Hepatocyte (in vitro differentiated cells): ENCODE measurements around the gene METTL23.

ENCODE experiments used
- EZH2 ChIP-seq: fragments of 200-600 bp; sonication (generic); IDR thresholded peaks from 2 replicates; pipeline ENCODE4 v1.6.1; 2016; ENCODE audit warnings: antibody characterized with exemption, mild to moderate bottlenecking, borderline replicate concordance
- EZH2phosphoT487 ChIP-seq: fragments of 200-600 bp; sonication (generic); IDR thresholded peaks from one replicate; pipeline ENCODE4 v1.6.1; 2018; ENCODE audit warnings: antibody characterized with exemption, mild to moderate bottlenecking, low read depth, moderate library complexity; ENCODE audit not compliant: unreplicated experiment, severe bottlenecking
- TF ChIP-seq, protein P1 (sequence below): fragments of 200-600 bp; sonication (generic); IDR thresholded peaks from 2 replicates; pipeline ENCODE4 v1.5.1; 2016; ENCODE audit warnings: antibody characterized with exemption, mild to moderate bottlenecking; ENCODE audit not compliant: poor library complexity

DNA sequence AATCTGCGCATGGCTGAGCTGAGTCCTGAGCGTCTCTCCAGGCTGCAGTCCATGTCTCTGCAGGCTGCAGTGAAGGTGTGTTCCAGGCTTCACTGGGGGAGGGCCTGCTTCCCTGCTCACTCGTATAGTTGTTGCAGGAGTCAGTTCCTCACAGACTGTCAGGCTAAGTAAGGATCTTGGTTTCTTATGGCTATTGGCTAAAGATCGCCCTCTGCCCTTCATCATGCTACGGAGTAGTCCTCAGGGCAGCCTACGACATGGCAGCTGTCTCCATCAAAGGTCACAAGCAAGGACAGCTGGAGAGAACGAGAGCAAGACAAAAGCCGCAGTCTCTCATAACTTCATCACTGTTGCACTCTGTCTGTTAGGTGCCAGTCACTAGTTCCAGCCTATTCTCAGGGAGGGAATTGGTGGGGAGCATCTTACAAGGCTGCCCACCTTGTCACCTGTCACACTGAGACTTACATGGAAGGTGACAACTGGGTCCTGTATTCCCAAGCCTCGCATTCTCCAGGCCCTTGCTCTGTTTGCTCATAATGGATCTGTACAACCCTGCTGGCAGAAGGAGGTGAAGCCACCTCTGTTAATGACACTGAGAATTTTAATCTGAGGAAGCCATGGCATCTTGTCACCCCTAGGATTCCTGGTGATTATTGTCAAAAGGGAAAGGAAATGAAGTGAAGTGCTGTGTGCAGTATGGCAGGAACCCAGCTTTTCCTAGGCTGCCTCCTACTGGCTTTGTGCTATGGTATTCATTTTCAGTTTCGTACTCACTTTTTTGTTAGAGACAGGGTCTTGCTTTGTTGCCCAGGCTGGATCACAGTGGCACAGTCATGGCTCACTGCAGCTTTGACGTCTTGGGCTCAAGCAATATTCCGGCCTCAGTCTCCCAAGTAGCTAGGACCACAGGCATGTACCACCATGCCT, 54.7 kb downstream of the METTL23 start:
- TF ChIP-seq, protein P1, sequence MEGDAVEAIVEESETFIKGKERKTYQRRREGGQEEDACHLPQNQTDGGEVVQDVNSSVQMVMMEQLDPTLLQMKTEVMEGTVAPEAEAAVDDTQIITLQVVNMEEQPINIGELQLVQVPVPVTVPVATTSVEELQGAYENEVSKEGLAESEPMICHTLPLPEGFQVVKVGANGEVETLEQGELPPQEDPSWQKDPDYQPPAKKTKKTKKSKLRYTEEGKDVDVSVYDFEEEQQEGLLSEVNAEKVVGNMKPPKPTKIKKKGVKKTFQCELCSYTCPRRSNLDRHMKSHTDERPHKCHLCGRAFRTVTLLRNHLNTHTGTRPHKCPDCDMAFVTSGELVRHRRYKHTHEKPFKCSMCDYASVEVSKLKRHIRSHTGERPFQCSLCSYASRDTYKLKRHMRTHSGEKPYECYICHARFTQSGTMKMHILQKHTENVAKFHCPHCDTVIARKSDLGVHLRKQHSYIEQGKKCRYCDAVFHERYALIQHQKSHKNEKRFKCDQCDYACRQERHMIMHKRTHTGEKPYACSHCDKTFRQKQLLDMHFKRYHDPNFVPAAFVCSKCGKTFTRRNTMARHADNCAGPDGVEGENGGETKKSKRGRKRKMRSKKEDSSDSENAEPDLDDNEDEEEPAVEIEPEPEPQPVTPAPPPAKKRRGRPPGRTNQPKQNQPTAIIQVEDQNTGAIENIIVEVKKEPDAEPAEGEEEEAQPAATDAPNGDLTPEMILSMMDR: no peak
- TF ChIP-seq EZH2 (no peak), EZH2phosphoT487 (no peak)
